C4-2B (cell line): ENCODE data around the gene CELSR1.

Experiments used
- ZFX ChIP-seq: fragments of 450-650 bp; IDR thresholded peaks from 2 replicates; pipeline ENCODE4 v1.6.1; 2017
- TF ChIP-seq, protein P1 (sequence below): fragments of 450-650 bp; conservative IDR thresholded peaks from 2 replicates; pipeline ENCODE4 v1.5.1; 2017; ENCODE audit warnings: mild to moderate bottlenecking

DNA sequence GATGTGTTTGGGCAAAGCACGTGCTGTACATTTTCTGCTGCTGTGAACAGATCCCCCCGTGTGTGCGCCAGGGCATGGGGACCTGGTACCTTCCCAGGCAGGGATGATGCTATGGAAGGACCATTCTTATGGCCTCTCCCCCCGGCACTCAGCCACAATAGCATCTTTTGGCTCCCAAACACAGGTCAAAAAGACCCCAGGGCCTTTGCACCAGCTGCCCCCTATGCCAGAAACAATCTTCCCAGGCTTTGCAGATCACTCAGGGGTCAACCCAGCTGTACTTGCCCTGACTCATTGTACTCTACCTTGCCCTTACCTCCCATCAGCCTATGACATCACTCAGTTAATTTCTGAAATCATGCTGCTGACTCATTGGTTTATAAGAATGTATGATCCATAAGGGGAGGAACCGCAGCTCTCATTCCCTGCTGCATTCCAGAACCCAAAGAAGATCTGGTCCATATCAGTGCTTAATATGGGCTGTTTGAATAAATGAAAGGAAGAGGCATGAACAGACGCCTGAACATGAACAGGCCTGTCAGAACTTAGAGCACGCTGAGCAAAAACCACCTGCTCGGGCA lies 100.7 kb downstream of the CELSR1 start:
- TF ChIP-seq, protein P1, sequence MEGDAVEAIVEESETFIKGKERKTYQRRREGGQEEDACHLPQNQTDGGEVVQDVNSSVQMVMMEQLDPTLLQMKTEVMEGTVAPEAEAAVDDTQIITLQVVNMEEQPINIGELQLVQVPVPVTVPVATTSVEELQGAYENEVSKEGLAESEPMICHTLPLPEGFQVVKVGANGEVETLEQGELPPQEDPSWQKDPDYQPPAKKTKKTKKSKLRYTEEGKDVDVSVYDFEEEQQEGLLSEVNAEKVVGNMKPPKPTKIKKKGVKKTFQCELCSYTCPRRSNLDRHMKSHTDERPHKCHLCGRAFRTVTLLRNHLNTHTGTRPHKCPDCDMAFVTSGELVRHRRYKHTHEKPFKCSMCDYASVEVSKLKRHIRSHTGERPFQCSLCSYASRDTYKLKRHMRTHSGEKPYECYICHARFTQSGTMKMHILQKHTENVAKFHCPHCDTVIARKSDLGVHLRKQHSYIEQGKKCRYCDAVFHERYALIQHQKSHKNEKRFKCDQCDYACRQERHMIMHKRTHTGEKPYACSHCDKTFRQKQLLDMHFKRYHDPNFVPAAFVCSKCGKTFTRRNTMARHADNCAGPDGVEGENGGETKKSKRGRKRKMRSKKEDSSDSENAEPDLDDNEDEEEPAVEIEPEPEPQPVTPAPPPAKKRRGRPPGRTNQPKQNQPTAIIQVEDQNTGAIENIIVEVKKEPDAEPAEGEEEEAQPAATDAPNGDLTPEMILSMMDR: no peak
- no peak for TF ChIP-seq ZFX
